Measurements from ENCODE around the gene CMKLR1. TPM values are rescaled to one million over a fixed set of nuclear protein-coding genes. Genes with fewer than 3 reads are reported as not detected.

Gene CMKLR1
- total and polyA plus RNA-seq, 7 donors = 0.94 to 7.0 (median 4.4) TPM

GRCh38 chr12:108341356-108341755 lies 2.2 kb upstream of the CMKLR1 start:
- ATAC-seq (no peak), DNase-seq (peak in 1 of 2 donors; percentile 8)
- Histone ChIP-seq H3K27ac (no peak overlapping the region), H3K9me3 (no peaks in the 10 kb centered on the region), H3K27me3 (ENCODE audit: insufficient read depth in 3 of 3, low read length in 2 of 3) (peaks cover 0 to 20% (median 4%) of the 10 kb centered on the region in 3 donors), H3K4me3 (no peak overlapping the region), H3K36me3 (ENCODE audit: insufficient read depth in 1 of 2, low read depth in 1 of 2) (no peaks in the 10 kb centered on the region), H3K4me1 (no peaks in the 10 kb centered on the region)
- WGBS, 3 donors = 79 to 87% (median 82%) methylated on average over 3 of the region's 3 CpGs
- intact Hi-C loops (cut with DNase I) = no loop called here
- no peak for TF ChIP-seq CTCF (IDR thresholded peaks at IDR 0.05)

- WGBS, 3 donors = 26 to 48% (median 28%) methylated on average over 10 of the region's 10 CpGs
- ATAC-seq (peak in 1 of 4 donors; percentile 29), DNase-seq (peak; percentile 26 to 60)
- no peak overlapping the region for H3K27ac ChIP-seq
- no peak overlapping the region for H3K4me3 ChIP-seq
- TF ChIP-seq CTCF (IDR thresholded peaks at IDR 0.05) = no peak
- no peaks in the 10 kb centered on the region for H3K9me3 ChIP-seq
- H3K4me1 ChIP-seq = no peaks in the 10 kb centered on the region
- peaks cover 0 to 20% (median 4%) of the 10 kb centered on the region in 3 donors for H3K27me3 ChIP-seq (ENCODE audit: insufficient read depth in 3 of 3, low read length in 2 of 3)
- intact Hi-C loops (cut with DNase I) = no loop called here
- no peaks in the 10 kb centered on the region for H3K36me3 ChIP-seq (ENCODE audit: insufficient read depth in 1 of 2, low read depth in 1 of 2)
Observed at GRCh38 chr12:108340037-108340436, 926 bp upstream of the CMKLR1 start.

- TF ChIP-seq CTCF (IDR thresholded peaks at IDR 0.05) = peak; percentile 17
- Histone ChIP-seq H3K27me3 (ENCODE audit: insufficient read depth in 3 of 3, low read length in 2 of 3) (peaks cover 0 to 20% (median 3%) of the 10 kb centered on the region in 3 donors), H3K4me1 (no peaks in the 10 kb centered on the region), H3K4me3 (peak overlapping the region; percentile 58), H3K9me3 (no peaks in the 10 kb centered on the region), H3K27ac (peak overlapping the region; percentile 30), H3K36me3 (ENCODE audit: insufficient read depth in 1 of 2, low read depth in 1 of 2) (no peaks in the 10 kb centered on the region)
- DNase-seq (no peak), ATAC-seq (peak in 3 of 4 donors; percentile 15 to 45 (median 42))
- intact Hi-C loops (cut with DNase I) = no loop called here
- 67 to 72% (median 70%) methylated on average over 9 of the region's 9 CpGs for WGBS, 3 donors
Observed at GRCh38 chr12:108337235-108338223, 1.6 kb downstream of the CMKLR1 start.

GRCh38 chr12:108335349-108336119 lies 3.6 kb downstream of the CMKLR1 start:
- WGBS, 3 donors = 78 to 84% (median 80%) methylated on average over 4 of the region's 4 CpGs

More at GRCh38 chr12:108335349-108336119, 3.6 kb downstream of the CMKLR1 start:
- Histone ChIP-seq H3K36me3 (ENCODE audit: insufficient read depth in 1 of 2, low read depth in 1 of 2) (no peaks in the 10 kb centered on the region), H3K4me1 (no peaks in the 10 kb centered on the region), H3K27ac (no peak overlapping the region), H3K9me3 (no peaks in the 10 kb centered on the region), H3K4me3 (no peak overlapping the region), H3K27me3 (ENCODE audit: insufficient read depth in 3 of 3, low read length in 2 of 3) (peaks cover 0 to 20% (median 0%) of the 10 kb centered on the region in 3 donors)
- TF ChIP-seq CTCF (IDR thresholded peaks at IDR 0.05) = no peak
- DNase-seq = no peak
- intact Hi-C loops (cut with DNase I) = no loop called here
- no peak for ATAC-seq
